Calu3 (cell line): Measurements from ENCODE around the gene SLC37A1. TPM values are rescaled to one million over a fixed set of nuclear protein-coding genes. Genes with fewer than 3 reads are reported as not detected.

ENCODE experiments used
- BruUV-seq: library from RNA; stranded (reverse); fragments of 400-500 nt; replicated peaks from 2 replicates; lab custom pipeline; 2021; lab: Mats Ljungman, UMichigan
- CTCF ChIA-PET: fragments of 300-600 bp; sonication (Branson Sonifier 250); formaldehyde crosslinking; loops from one replicate; lab custom pipeline; 2022; ENCODE audit warnings: antibody characterized with exemption; lab: Charles Lee
- DNase-seq: peaks from one replicate; pipeline ENCODE4 v3.0.0; 2022
- H3K27ac Mint-ChIP-seq: one replicate; pipeline ENCODE4 v1.8.0; 2022; ENCODE audit warnings: mixed read lengths; ENCODE audit not compliant: unreplicated experiment
- H3K27me3 Mint-ChIP-seq: one replicate; pipeline ENCODE4 v1.8.0; 2022; ENCODE audit warnings: mixed read lengths; ENCODE audit not compliant: unreplicated experiment
- H3K36me3 Mint-ChIP-seq: one replicate; pipeline ENCODE4 v1.8.0; 2022; ENCODE audit warnings: mild to moderate bottlenecking, moderate library complexity, mixed read lengths; ENCODE audit not compliant: insufficient read depth, unreplicated experiment
- H3K4me1 Mint-ChIP-seq: one replicate; pipeline ENCODE4 v1.8.0; 2022; ENCODE audit warnings: mild to moderate bottlenecking, low read depth, mixed read lengths; ENCODE audit not compliant: unreplicated experiment
- H3K4me3 Mint-ChIP-seq: one replicate; pipeline ENCODE4 v1.8.0; 2022; ENCODE audit warnings: mild to moderate bottlenecking, low read depth, moderate library complexity, mixed read lengths; ENCODE audit not compliant: unreplicated experiment
- H3K9me3 Mint-ChIP-seq: one replicate; pipeline ENCODE4 v1.8.0; 2022; ENCODE audit warnings: low read depth, mixed read lengths; ENCODE audit not compliant: unreplicated experiment
- intact Hi-C: fragments of 100-400 bp; cut with micrococcal nuclease; formaldehyde crosslinking; loops from one replicate; pipeline ENCODE4 v1.10.0; 2022; ENCODE audit not compliant: unreplicated experiment
- total RNA-seq: library from RNA; stranded (reverse); gene quantifications from 2 replicates; pipeline ENCODE4 v1.2.3, GENCODE V29; 2022
- TF ChIP-seq, protein P1 (sequence below): fragments of 200-600 bp; IDR thresholded peaks from one replicate; pipeline ENCODE4 v1.8.0; 2022; ENCODE audit warnings: antibody characterized with exemption; ENCODE audit not compliant: unreplicated experiment

The SLC37A1 gene
- total RNA-seq, 1 experiment from 2014 or later, result 24.9 TPM

DNA sequence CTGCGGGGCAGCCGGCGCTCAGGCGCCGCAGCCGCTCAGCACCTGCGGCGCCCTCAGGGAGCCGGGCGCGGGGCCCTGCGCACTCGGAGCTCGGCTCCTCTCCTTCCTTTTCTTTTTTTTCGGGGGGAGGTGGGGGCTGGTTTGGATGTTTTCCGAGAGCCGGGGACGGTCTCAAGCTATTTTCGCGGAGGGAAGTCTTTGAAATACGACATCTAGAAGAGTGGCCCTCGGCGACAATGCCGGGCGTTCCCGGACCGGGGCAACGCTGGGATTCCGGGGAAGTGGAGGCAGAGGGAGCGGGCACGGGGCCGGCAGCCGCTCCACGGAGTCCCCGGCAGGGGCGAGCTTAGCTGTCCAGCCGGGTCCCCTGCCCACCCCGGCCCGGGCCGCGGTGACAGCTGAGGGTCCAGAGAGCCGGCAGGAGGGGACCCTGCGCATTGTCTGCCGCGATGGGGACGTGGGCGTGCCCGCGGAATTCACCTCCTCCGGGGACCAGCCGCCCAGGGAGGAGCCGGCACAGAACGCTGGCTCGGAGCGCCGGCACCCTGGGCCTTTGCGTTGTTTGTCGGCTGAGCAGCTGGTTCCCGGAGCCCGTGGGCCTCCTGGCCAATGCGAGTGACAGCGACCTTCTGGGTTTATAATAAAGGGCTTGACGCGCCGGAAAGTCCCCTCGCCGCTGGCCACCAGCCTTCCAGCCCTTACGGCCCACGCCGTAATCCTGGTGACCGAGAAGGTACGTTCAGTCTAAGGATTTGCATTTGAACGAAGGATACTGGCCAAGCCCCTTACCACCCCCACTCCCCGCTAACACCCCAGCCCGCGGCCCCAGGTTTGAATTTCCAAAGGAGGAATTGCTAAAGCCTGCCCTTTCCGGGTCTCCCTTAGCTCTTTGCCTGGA, 582 bp downstream of the SLC37A1 start:
- intact Hi-C loops, result no loop called here
- BruUV-seq, result no TSS peak
- Mint-ChIP-seq H3K36me3 (peaks cover 42% of the 10 kb centered on the region), H3K27me3 (no peaks in the 10 kb centered on the region), H3K9me3 (no peaks in the 10 kb centered on the region), H3K27ac (peak overlapping the region; percentile 28), H3K4me3 (peak overlapping the region; percentile 68), H3K4me1 (peaks cover 21% of the 10 kb centered on the region)
- TF ChIP-seq, protein P1, sequence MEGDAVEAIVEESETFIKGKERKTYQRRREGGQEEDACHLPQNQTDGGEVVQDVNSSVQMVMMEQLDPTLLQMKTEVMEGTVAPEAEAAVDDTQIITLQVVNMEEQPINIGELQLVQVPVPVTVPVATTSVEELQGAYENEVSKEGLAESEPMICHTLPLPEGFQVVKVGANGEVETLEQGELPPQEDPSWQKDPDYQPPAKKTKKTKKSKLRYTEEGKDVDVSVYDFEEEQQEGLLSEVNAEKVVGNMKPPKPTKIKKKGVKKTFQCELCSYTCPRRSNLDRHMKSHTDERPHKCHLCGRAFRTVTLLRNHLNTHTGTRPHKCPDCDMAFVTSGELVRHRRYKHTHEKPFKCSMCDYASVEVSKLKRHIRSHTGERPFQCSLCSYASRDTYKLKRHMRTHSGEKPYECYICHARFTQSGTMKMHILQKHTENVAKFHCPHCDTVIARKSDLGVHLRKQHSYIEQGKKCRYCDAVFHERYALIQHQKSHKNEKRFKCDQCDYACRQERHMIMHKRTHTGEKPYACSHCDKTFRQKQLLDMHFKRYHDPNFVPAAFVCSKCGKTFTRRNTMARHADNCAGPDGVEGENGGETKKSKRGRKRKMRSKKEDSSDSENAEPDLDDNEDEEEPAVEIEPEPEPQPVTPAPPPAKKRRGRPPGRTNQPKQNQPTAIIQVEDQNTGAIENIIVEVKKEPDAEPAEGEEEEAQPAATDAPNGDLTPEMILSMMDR, result no peak
- CTCF ChIA-PET, result no interaction called here
- peak; percentile 40 for DNase-seq

DNA sequence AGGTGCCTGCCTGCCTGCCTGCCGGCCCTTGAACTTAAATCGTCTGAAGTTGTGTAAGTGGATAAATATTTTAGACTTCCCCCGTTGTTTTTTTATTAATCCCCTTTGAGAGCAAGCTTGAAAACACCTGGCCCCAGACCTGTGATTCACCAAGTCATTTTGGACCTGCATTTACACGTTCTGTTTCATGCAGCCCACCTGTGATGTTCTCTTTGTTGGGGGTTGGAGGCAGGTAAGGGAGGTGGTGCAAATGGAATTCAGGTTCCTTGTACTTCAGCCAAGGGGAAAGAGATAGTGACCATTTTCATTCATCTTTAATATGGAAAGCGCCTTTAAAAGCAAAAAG, 1.2 kb downstream of the SLC37A1 start:
- H3K4me1 Mint-ChIP-seq, result peaks cover 24% of the 10 kb centered on the region
- H3K4me3 Mint-ChIP-seq, result peak overlapping the region; percentile 68
- DNase-seq, result no peak
- intact Hi-C loops, result loop anchor here (5.0 kb wide), 1 partner anchor 48 kb away; no protein-coding TSS in a partner anchor
- CTCF ChIA-PET, result no interaction called here
- no TSS peak for BruUV-seq
- peak overlapping the region; percentile 28 for H3K27ac Mint-ChIP-seq
- peaks cover 42% of the 10 kb centered on the region for H3K36me3 Mint-ChIP-seq
- TF ChIP-seq, protein P1, result no peak
- no peaks in the 10 kb centered on the region for H3K27me3 Mint-ChIP-seq
- no peaks in the 10 kb centered on the region for H3K9me3 Mint-ChIP-seq

DNA sequence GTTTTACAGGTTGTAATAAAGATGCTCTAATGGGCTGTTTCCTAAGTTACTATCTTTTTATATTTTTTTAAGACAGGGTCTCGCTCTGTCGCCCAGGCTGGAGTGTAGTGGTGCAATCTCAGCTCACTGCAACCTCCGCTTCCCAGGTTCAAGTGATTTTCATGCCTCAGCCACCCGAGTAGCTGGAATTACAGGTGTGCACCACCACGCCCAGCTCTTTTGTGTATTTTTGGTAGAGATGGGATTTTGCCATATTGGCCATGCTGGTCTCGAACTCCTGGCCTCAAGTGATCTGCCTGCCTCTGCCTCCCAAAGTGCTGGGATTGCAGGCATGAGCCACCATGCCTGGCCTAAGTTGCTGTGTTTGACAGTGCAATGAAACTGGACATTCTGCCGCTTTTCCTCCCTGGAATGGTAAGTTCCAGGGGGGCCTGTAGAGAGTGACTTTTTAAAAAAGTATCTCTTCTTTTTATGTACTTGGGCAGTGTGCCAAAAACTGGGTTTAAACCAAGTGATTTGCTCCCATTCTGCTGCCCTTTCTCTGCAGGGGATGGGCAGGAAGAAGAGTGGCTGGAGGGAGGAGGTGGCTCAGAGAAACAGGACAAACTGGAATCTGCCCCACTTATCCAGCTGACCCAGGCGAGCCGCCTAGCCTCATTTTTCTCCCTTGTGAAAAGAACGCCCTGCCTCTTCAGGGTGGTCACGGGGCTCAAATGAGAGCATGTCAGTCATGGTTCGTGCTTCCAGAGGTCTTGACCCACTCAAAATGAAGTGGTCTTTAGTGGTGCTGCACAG, 2.3 kb downstream of the SLC37A1 start:
- TF ChIP-seq, protein P1, result no peak
- CTCF ChIA-PET, result no interaction called here
- intact Hi-C loops, result loop anchor here (5.0 kb wide), 1 partner anchor 49 kb away; no protein-coding TSS in a partner anchor

DNA sequence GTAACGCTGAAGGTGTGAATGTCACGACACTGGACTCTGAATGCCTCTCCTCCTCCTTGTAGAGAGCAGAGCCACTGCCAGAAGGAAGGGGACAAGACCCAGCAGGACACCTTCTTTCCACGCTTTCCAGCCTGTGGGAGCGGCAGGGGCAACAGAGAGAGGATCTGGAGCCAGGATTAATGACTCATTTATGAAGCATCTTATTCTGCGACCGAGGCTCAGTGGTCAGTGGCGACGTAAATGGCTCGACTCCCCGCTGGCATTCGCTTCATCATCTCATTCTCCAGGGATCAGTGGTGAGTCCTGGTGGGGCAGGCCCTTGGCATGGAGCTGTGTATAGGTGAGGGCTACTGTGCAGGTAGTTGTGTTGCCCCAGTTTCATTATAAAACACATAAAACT, 4.6 kb downstream of the SLC37A1 start:
- no peak for DNase-seq
- Mint-ChIP-seq H3K27me3 (no peaks in the 10 kb centered on the region), H3K36me3 (peaks cover 37% of the 10 kb centered on the region), H3K4me1 (peaks cover 34% of the 10 kb centered on the region), H3K27ac (no peak overlapping the region), H3K4me3 (no peak overlapping the region), H3K9me3 (no peaks in the 10 kb centered on the region)
- TF ChIP-seq, protein P1, result no peak
- CTCF ChIA-PET, result interaction anchor here (0.7 to 0.8 kb wide), 2 partner anchors 19 to 56 kb away, joined by 3 to 4 read pairs; no protein-coding TSS in a partner anchor
- BruUV-seq, result no TSS peak
- intact Hi-C loops, result loop anchor here (5.0 kb wide), 1 partner anchor 51 kb away; no protein-coding TSS in a partner anchor

More for the DNA sequence above, 2.3 kb downstream of the SLC37A1 start:
- Mint-ChIP-seq H3K27me3 (no peaks in the 10 kb centered on the region), H3K4me1 (peaks cover 34% of the 10 kb centered on the region), H3K4me3 (peak overlapping the region; percentile 68), H3K9me3 (no peaks in the 10 kb centered on the region), H3K27ac (no peak overlapping the region), H3K36me3 (peaks cover 42% of the 10 kb centered on the region)
- BruUV-seq, result no TSS peak
- DNase-seq, result peak; percentile 65
